Measurements from ENCODE around the gene IGLL1.

DNA sequence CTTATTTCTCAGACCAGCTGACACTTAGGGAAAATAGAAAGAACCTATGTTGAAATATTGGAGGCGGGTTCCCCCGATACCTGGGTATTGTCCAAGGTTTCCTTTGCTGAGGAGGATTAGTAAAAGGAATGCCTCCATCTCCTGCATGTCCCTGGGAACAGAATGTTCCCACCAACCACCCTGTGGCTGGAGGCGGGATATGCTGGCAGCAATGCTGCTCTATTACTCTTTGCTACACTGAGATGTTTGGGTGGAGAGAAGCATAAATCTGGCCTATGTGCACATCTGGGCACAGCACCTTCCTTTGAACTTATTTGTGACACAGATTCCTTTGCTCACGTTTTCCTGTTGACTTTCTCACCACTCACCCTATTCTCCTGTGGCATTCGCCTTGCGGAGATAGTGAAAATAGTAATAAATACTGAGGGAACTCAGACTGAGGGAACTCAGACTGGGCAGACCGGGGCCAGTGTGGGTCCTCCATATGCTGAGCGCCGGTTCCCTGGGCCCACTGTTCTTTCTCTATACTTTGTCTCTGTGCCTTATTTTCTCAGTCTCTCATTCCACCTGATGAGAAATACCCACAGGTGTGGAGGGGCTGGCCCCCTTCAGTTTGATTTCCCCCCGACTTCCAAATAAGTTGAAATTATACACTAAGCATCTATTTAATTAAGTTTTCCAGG, 32.1 kb downstream of the IGLL1 start:
- no peak for TF ChIP-seq EZH2 (IDR thresholded peaks at IDR 0.05)
- TF ChIP-seq, protein P1, sequence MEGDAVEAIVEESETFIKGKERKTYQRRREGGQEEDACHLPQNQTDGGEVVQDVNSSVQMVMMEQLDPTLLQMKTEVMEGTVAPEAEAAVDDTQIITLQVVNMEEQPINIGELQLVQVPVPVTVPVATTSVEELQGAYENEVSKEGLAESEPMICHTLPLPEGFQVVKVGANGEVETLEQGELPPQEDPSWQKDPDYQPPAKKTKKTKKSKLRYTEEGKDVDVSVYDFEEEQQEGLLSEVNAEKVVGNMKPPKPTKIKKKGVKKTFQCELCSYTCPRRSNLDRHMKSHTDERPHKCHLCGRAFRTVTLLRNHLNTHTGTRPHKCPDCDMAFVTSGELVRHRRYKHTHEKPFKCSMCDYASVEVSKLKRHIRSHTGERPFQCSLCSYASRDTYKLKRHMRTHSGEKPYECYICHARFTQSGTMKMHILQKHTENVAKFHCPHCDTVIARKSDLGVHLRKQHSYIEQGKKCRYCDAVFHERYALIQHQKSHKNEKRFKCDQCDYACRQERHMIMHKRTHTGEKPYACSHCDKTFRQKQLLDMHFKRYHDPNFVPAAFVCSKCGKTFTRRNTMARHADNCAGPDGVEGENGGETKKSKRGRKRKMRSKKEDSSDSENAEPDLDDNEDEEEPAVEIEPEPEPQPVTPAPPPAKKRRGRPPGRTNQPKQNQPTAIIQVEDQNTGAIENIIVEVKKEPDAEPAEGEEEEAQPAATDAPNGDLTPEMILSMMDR (IDR thresholded peaks at IDR 0.05): no peak
- no peak for TF ChIP-seq EZH2phosphoT487 (IDR thresholded peaks at IDR 0.05)

Measured in neural progenitor cell (in vitro differentiated cells).